HuH-7 (cell line): ENCODE data around the gene ACOX2.
"Not testable (repeated sequence)": the region's sequence is repeated elsewhere in the genome, so short reads cannot be mapped to it uniquely, and the experiment has no call there.

ENCODE experiments used
- DNase-seq: peaks from one replicate; pipeline ENCODE4 v3.0.0; 2011; ENCODE audit warnings: low spot score

Gene ACOX2

GRCh38 chr3:58535531-58536500, 1.2 kb downstream of the ACOX2 start:
- DNase-seq = peak; percentile 59

- DNase-seq = no peak
Measured at GRCh38 chr3:58534592-58535494, 2.1 kb downstream of the ACOX2 start.

GRCh38 chr3:58532794-58533220, 4.2 kb downstream of the ACOX2 start:
- DNase-seq = peak; percentile 48

- DNase-seq = no peak
Measured at GRCh38 chr3:58531956-58532355, 5.0 kb downstream of the ACOX2 start.

- DNase-seq = no peak
Measured at GRCh38 chr3:58531555-58531954, 5.4 kb downstream of the ACOX2 start.

- no peak for DNase-seq
Measured at GRCh38 chr3:58530354-58530865, 6.6 kb downstream of the ACOX2 start.

GRCh38 chr3:58529516-58530353, 7.3 kb downstream of the ACOX2 start:
- DNase-seq = peak; percentile 32

- DNase-seq = no peak
Measured at GRCh38 chr3:58528629-58529028, 8.4 kb downstream of the ACOX2 start.

GRCh38 chr3:58527440-58527839, 9.6 kb downstream of the ACOX2 start:
- DNase-seq = not testable (repeated sequence)

GRCh38 chr3:58526515-58526957, 10.5 kb downstream of the ACOX2 start:
- no peak for DNase-seq

GRCh38 chr3:58524326-58524888, 12.6 kb downstream of the ACOX2 start:
- DNase-seq = no peak

GRCh38 chr3:58522759-58523425, 14.1 kb downstream of the ACOX2 start:
- DNase-seq = no peak

- peak; percentile 20 for DNase-seq
Measured at GRCh38 chr3:58521917-58522631, 14.9 kb downstream of the ACOX2 start.

- DNase-seq = no peak
Measured at GRCh38 chr3:58521336-58521670, 15.7 kb downstream of the ACOX2 start.

GRCh38 chr3:58520403-58521335, 16.3 kb downstream of the ACOX2 start:
- DNase-seq = peak; percentile 19

- no peak for DNase-seq
Measured at GRCh38 chr3:58519668-58520402, 17.2 kb downstream of the ACOX2 start.

GRCh38 chr3:58518291-58518789, 18.6 kb downstream of the ACOX2 start:
- DNase-seq = peak; percentile 28

GRCh38 chr3:58514405-58514804, 22.6 kb downstream of the ACOX2 start:
- DNase-seq = no peak
